Inferior parietal cortex (tissue), 1 donor: ENCODE data around the gene IMPDH1.

Source experiments
- DNase-seq: peaks from one replicate; pipeline ENCODE4 v3.0.0-alpha.2; 2016; ENCODE audit errors: extremely low spot score

IMPDH1 gene

GRCh38 chr7:128434413-128435326 lies 24.9 kb upstream of the IMPDH1 start:
- DNase-seq, result no peak

- DNase-seq, result no peak
These were observed 22.0 kb upstream of the IMPDH1 start for GRCh38 chr7:128431754-128432153.

- no peak for DNase-seq
These were observed 21.4 kb upstream of the IMPDH1 start for GRCh38 chr7:128431221-128431620.

- no peak for DNase-seq
These were observed 20.4 kb upstream of the IMPDH1 start for GRCh38 chr7:128430207-128430606.

- peak; percentile 89 for DNase-seq
These were observed 17.6 kb upstream of the IMPDH1 start for GRCh38 chr7:128427289-128427891.

- DNase-seq, result peak; percentile 80
These were observed 16.1 kb upstream of the IMPDH1 start for GRCh38 chr7:128425850-128426249.

- no peak for DNase-seq
These were observed 15.0 kb upstream of the IMPDH1 start for GRCh38 chr7:128424686-128425275.

GRCh38 chr7:128422842-128423241 lies 13.1 kb upstream of the IMPDH1 start:
- no peak for DNase-seq

- no peak for DNase-seq
These were observed 12.3 kb upstream of the IMPDH1 start for GRCh38 chr7:128422037-128422436.

- DNase-seq, result no peak
These were observed 11.6 kb upstream of the IMPDH1 start for GRCh38 chr7:128421384-128421783.

GRCh38 chr7:128420773-128421172 lies 11.0 kb upstream of the IMPDH1 start:
- DNase-seq, result no peak

- DNase-seq, result no peak
These were observed 9.5 kb upstream of the IMPDH1 start for GRCh38 chr7:128419257-128419656.

GRCh38 chr7:128417071-128417470 lies 7.3 kb upstream of the IMPDH1 start:
- DNase-seq, result no peak

GRCh38 chr7:128415217-128415785 lies 5.5 kb upstream of the IMPDH1 start:
- no peak for DNase-seq

GRCh38 chr7:128410451-128410753 lies 620 bp upstream of the IMPDH1 start:
- DNase-seq, result no peak

- DNase-seq, result no peak
These were observed 830 bp downstream of the IMPDH1 start for GRCh38 chr7:128408709-128409595.

GRCh38 chr7:128407751-128408708 lies 1.8 kb downstream of the IMPDH1 start:
- no peak for DNase-seq

- DNase-seq, result no peak
These were observed 2.6 kb downstream of the IMPDH1 start for GRCh38 chr7:128407233-128407589.

- no peak for DNase-seq
These were observed 3.2 kb downstream of the IMPDH1 start for GRCh38 chr7:128406314-128407232.
